ENCODE results near the gene PIGU. TPM values are rescaled to one million over a fixed set of nuclear protein-coding genes. Genes with fewer than 3 reads are reported as not detected.

Gene PIGU
- total and polyA plus RNA-seq, 9 of the 15 experiments (the other 6 are each of a cell fraction or from before 2014, with no cell fraction given): 6.5 to 100 (median 28.1) TPM

DNA sequence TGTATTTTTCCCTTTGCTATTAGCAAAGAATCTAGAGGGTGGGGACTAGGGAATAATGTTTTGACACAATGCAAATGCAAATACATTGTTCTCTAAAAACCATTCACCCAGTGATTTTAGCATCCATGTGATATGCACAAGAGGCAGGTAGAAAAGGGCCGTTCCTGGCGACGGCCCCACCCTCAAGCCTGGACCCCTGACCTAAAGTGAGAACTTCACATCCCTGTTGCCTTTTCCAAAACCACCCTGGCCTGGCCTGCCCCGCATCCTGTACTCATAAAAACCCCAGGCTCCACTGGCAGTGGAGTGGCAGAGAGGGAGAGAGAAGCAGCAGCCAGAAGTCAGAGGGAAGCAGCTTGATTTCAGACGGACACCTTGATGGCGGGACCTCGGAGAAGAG lies 69.8 kb downstream of the PIGU start:
- no peak overlapping the region for H2AFZ ChIP-seq (ENCODE audit: low read depth, low read length)
- FAIRE-seq: no peak
- TF ChIP-seq LCOR (CRISPR knock-in tag; IDR thresholded peaks at IDR 0.05): no peak
- TF ChIP-seq ZNF79 (CRISPR knock-in tag; IDR thresholded peaks at IDR 0.05; ENCODE audit: low read depth): no peak
- TF ChIP-seq, protein P1, sequence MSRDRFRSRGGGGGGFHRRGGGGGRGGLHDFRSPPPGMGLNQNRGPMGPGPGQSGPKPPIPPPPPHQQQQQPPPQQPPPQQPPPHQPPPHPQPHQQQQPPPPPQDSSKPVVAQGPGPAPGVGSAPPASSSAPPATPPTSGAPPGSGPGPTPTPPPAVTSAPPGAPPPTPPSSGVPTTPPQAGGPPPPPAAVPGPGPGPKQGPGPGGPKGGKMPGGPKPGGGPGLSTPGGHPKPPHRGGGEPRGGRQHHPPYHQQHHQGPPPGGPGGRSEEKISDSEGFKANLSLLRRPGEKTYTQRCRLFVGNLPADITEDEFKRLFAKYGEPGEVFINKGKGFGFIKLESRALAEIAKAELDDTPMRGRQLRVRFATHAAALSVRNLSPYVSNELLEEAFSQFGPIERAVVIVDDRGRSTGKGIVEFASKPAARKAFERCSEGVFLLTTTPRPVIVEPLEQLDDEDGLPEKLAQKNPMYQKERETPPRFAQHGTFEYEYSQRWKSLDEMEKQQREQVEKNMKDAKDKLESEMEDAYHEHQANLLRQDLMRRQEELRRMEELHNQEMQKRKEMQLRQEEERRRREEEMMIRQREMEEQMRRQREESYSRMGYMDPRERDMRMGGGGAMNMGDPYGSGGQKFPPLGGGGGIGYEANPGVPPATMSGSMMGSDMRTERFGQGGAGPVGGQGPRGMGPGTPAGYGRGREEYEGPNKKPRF (IDR thresholded peaks at IDR 0.05; ENCODE audit: low read depth, low read length): no peak
- no peak for TF ChIP-seq DPF2 (IDR thresholded peaks at IDR 0.05)
- TF ChIP-seq HDAC2 (IDR thresholded peaks at IDR 0.05): no peak
- intact Hi-C loops (cut with micrococcal nuclease): no loop called here
- no peak overlapping the region for H3K4me3 ChIP-seq
- H3K9ac ChIP-seq (ENCODE audit: insufficient read depth in 1 of 2, low read depth in 2 of 2, low read length in 2 of 2): no peak overlapping the region
- ChIA-PET POLR2A (no interaction called here), CTCF (ENCODE audit: low intra/inter-chr PET ratio) (no interaction called here)
- no peaks in the 10 kb centered on the region for H3K9me3 ChIP-seq (replicated peaks; ENCODE audit: control insufficient read depth, insufficient read depth, low read depth, low read length)
- WGBS (ENCODE audit: insufficient coverage, low coverage, missing lambda C conversion rate): 91% methylated on average over 4 of the region's 7 CpGs
- no peaks in the 10 kb centered on the region for H4K20me1 ChIP-seq (replicated peaks; ENCODE audit: control insufficient read depth, insufficient read depth, low read length)
- no peaks in the 10 kb centered on the region for H3K27me3 ChIP-seq (ENCODE audit: control insufficient read depth in 2 of 2, insufficient read depth in 2 of 2, low read length in 2 of 2)
- no peak overlapping the region for H3K27ac ChIP-seq (ENCODE audit: extremely low read depth, low read depth, low read length)
- no peak for DNase-seq (ENCODE audit: extremely low read depth in 1 of 4, low spot score in 3 of 4)
- H3K4me2 ChIP-seq (ENCODE audit: insufficient read depth, low read length): no peak overlapping the region
- BruUV-seq (replicated peaks): no TSS peak
- in situ Hi-C loops (cut with MboI): no loop called here
- no peaks in the 10 kb centered on the region; the same call in 2 of the 3 replicates for H3K36me3 ChIP-seq (ENCODE audit: control insufficient read depth, insufficient read depth, low read length)
- H3K4me1 ChIP-seq (replicated peaks in 1 of 2; ENCODE audit: control insufficient read depth in 2 of 2, insufficient read depth in 2 of 2, low read length in 2 of 2): no peaks in the 10 kb centered on the region; a peak in 1 of 5 replicates
- no peaks in the 10 kb centered on the region for H3K9me1 ChIP-seq (ENCODE audit: control insufficient read depth, insufficient read depth, low read length)
- no peaks in the 10 kb centered on the region for H3K79me2 ChIP-seq (ENCODE audit: control insufficient read depth, insufficient read depth, low read length)
- ATAC-seq: no peak

Measured in K562 (cell line).